GM04504 (cell line): ENCODE measurements around the gene P2RX6.

Source experiments
- DNase-seq: peaks from one replicate; pipeline ENCODE4 v3.0.0-alpha.2; 2012; ENCODE audit warnings: low read depth

P2RX6 gene

DNA sequence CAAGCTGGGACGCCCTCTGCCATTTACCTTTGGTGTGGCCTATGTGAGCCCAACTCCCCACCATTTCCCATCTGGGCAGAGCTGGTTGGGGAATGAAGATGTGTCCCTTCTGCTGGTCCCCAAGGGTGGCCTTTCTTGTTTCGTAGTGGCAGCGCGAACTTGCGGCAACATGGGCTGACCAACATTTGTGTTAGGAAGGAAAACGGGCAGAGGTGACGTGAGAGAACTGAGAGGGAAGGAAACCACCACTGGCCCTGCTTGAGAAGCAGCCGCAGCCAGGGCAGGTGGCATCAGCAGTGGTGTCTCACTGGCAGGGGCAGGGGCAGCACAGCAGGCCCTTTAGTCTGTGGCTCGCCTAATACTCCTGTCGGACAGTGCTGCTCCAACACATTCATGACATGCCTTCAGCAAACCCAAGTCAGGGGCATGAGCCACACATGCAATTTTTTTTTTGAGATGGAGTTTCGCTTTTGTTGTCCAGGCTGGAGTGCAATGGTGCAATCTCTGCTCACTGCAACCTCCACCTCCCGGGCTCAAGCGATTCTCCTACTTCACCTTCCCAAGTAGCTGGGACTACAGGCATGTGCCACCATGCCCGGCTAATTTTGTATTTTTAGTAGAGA lies 60.7 kb downstream of the P2RX6 start:
- DNase-seq = no peak

DNA sequence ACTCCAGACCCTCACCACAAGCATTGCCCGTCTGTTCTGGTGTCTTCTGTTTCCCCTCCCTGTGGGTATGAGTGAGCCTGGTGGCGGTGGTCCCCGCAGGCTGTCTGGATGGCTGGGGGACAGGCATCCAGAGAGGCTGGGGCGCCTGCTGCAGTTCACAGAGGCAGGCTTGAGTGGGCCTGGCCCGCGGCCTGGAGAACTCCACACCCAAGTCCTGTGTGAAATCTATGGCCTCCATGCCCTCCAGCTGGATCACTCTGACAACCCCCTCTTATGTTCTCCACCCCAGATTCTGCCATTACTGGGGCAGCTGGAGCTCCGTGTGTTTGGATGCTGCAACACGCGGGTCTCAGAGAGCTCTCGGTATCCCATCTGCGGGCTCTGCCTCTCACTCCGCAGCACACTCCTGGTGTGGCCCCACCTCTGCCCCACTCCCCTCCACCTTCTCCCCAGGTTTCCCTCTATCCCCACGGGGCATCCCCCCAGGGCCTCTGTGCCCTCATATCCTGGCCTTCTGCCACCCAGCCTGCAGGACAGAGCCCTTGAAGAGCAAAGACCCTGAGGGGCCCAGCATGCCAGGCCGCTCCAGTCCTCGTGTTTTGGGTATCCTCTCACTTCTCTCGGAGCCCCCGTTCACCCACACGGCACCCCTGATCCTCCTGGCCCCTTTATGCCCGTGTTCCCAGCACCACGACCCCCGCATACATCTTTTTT lies 62.1 kb downstream of the P2RX6 start:
- DNase-seq = no peak
